CD4-positive, alpha-beta T cell treated with Interleukin-15 for 1 hour (primary cell): ENCODE results near the gene RBM23.
"Not testable (repeated sequence)": the region's sequence is repeated elsewhere in the genome, so short reads cannot be mapped to it uniquely, and the experiment has no call there.

ENCODE experiments used
- DNase-seq: peaks from one replicate; pipeline ENCODE4 v3.0.0-alpha.2; 2020

The RBM23 gene

GRCh38 chr14:22918804-22919600 is at the start of gene RBM23:
TSS of gene RBM23 (minus strand) at chr14:22919149.
- peak; percentile 100 for DNase-seq

GRCh38 chr14:22966783-22967269 is 47.9 kb upstream of the RBM23 start:
- no peak for DNase-seq

DNA sequence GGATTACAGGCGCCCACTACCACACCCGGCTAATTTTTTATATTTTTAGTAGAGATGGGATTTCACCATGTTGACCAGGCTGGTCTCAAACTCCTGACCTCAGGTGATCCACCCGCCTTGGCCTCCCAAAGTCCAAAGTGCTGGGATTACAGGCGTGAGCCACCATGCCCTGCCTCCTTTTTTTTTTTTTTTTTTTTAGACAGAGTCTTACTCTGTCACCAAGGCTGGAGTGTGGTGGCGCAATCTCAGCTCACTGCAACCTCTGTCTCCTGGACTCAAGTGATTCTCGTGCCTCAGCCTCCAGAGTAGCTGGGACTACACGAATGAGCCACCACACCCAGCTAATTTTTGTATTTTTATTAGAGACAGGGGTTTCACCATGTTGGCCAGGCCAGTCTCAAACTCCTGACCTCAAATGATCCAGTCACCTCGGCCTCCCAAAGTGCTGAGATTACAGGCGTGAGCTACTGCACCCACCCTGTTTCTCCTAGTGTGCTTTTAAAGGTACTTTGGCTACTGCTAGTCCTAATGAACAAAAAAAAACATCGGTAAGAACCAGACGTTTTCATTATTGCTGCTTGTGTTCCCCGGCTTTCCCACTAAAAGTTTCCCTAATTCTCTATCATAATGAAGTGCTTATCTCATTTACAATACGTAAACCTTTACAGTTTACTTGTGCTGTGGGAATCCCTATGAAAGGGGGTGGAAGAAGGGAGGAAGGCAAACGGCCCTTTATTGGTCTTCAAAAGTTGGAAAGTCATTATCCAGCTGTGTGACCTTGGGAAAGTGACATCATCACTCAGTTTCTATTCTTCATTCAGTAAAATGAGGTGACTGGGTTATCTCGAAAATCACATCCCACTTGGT is 47.2 kb upstream of the RBM23 start:
- not testable (repeated sequence) for DNase-seq

DNA sequence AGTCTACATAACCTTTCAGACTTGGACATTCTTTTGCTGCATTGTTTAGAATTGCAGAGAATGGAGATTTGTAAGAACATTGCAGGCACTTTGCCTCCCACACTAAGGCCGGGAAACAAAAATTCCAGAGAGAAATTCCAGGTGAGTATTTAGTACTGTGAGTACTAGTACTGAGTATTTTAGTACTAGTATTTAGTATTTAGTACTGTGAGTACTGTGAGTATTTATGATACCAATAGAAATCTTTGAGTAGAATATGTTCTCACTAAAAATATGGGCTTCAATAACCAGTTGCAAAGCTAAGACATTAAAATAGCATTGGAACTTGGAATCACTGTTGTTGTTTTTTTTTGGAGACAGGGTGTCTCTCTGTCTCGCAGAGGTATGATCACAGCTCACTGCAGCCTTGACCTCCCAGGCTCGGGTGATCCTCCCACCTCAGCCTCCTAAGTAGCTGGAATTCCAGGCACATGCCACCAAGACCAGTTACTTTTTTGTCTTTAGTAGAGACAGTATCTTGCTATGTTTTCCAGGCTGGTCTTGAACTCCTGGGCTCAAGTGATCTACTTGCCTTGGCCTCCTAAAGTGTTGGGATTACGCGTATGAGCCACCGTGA is 43.2 kb upstream of the RBM23 start:
- DNase-seq, result no peak

DNA sequence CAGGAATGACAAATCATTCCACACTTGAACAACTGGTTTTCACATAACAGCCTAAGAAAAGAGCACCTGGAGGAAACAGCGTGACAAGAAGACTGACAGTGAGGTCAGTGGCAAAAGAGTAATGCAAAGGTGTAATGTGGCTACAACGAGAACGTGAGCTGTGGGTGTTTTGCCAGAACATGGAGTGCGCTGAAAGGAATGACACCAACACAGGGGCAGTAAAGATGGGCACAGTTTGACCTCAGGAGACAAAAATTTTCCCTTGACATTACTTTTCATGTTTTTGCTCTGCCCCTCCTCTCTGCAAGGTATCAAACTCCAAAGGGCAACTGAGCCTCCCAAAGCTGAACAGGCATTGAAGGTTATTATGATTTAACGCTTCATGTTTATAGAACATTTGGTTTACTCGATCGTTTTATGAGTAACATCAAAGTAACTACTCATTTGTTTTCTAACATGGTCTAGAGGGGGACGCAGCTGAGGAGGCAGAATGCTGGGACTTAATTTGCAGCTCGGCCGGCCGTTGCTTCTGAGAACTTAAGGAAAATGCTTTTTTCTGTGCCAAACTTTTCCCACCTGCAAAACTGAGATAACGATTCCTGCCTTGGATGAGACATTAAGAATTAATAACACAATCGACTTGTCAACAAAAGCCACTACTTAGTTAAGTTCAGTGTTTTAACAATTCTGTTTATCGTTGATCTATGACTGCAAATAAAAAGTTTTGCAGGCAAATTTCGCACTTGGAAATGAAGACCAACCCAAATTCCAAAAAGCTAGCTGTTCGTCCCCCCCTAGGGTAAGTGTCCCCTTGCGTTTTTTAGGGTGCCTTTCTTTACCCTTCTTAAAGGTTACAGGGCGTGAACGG is 37.0 kb upstream of the RBM23 start:
- no peak for DNase-seq

DNA sequence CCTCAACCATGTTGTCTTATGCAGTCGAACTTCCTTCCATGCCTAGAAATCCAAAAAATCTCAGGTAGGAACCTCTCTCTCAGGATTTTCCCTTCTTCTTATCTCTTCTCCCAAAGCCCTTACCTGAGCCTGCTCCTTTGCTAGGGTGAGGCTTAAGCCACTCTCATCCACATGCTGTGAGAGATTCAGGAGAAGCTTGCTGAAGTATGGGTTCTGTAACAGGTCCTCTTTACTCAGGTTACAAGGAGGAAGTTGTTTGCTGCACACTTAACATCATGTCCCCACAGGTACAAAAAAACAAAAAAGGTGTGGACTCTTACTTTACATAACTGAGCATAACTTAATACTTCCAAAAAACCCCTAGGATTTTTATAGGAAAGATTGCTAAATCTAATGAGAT is 33.5 kb upstream of the RBM23 start:
- DNase-seq, result no peak

DNA sequence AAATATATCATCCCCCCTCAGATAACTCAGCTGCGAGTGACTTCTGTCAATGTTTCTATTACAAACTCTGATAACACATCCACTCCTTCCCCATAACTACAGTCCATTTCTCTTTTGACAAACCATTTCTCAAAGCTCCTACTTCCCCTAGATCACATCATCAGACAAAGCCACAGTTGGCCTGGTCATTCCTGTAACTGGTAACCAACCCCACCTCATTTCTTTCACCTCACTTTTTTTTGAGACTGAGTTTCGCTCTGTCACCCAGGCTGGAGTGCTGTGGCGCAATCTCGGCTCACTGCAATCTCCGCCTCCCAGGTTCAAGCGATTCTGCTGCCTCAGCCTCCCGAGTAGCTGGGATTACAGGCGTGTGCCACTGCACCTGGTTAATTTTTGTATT is 32.8 kb upstream of the RBM23 start:
- peak; percentile 44 for DNase-seq

GRCh38 chr14:22945642-22946041 is 26.7 kb upstream of the RBM23 start:
- DNase-seq, result no peak

- DNase-seq, result no peak
Observed at GRCh38 chr14:22939684-22940083, 20.7 kb upstream of the RBM23 start.

GRCh38 chr14:22935156-22935555 is 16.2 kb upstream of the RBM23 start:
- no peak for DNase-seq

GRCh38 chr14:22932146-22932545 is 13.2 kb upstream of the RBM23 start:
- no peak for DNase-seq

DNA sequence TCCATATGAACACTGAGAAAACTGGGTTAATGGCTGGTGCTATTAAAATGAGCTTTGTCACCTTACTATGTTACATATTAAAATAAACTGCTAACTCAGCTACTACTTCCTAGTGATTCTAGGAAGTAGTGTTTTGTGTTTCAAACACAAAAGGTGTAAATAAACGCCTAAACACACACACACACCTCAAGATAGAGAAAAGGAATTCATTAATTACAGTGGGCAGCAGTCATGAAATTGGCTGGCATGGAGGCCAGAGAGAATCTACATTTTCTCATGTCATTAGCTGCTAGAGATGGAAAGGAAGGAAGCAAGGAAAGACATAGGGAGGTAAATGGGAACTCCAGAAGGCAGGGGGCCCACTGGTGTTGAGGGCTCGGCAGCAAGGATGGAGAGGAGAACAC is 11.0 kb upstream of the RBM23 start:
- DNase-seq, result no peak

GRCh38 chr14:22929104-22929960 is 10.4 kb upstream of the RBM23 start, which contains the start of gene PRMT5:
TSS of gene PRMT5 (minus strand) at chr14:22929376. CDS start at chr14:22929361, 15 bp downstream.
- peak; percentile 99 for DNase-seq

DNA sequence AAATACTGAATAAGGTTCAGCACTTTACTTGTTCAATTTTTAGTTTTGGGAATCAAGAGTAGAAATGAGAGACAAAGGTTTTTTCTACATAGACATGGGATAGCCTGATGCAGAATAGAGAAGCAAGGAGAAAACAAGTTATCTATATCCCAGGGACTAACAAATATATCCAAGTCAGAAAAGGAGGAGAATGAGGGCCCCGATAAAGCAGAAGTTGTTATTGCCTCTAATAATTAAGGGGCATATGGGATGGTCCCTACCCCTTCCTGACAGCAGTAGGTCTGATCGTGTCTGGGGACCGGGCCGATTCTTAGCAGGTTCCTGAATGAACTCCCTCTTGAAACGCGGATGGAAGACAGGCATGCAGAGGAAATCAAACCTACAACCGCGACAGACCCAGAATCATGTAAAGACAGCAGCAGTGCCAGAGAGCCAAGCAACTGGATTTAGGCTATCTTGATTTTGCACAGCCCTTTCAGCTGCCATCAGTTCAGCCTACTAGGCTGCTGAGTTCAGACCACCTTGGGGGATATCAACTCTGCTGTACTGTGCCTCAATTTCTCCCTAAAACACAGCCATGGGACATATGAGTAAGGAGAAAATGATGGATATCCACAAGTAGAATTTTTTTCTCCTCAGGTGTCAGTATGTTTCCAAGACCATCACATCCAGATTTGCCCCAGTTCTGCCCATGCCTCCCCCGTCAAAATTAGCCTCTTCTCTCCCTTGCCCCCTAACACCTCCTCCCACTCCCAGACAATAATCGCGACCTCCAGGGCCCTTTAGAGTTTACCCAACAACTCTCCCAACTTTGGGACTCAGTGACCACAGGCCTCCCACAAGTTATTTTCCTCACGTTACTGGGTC is 9.5 kb upstream of the RBM23 start:
- no peak for DNase-seq

DNA sequence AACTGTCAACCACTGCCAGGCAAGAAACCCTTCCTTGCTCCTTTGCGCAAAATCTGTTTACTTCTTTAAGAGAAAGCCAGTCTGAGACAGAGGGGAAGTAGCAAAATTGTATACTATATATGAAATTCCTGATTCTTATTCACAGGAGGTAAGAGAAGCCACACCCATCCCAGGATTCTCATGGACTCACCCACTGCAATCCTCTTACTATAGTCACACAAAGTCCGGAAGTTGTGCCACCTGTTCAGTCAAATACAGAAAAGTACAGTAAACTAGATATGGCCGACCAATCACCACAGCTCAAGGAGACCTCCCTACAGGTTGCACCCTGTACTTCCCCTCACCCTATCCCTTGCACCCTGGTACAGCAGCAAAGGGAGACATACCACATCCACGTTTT is 7.4 kb upstream of the RBM23 start:
- DNase-seq, result no peak

GRCh38 chr14:22925513-22925912 is 6.6 kb upstream of the RBM23 start:
- no peak for DNase-seq

DNA sequence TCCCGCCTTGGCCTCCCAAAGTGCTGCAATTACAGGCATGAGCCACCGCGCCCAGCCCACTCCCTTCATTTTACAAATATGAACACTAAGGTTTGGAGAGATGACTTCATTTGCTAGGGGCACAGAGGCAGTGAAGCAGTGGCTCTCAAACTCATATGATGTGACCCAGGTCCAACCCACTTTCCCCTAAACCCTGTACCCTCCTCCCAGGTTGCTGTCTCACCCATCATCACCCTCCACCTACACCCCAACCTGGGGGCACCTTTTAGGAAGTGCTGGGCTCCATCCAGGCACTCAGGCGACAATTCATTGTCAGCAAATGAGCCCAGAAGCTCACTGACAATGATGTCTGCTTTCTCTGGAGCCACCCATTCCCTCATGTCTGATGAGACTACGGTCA is 4.8 kb upstream of the RBM23 start:
- no peak for DNase-seq

DNA sequence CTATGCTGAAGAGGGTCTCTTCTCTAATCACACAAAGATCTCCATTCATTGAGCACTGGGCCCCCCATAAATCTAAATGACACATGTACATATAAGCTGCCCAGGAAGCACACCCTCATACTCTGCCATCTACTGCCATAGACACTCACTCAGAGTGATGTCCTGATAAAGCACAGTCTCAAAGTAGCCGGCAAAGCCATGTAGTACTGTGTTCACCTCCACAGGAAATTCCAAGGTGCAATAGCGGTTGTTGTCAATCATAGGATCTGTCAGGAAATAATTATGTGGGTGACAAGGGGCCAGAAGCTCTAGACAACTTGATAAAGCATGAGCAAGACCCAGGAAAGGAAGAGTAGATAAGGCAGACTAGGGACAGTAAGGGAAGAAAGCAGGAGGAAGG is 3.3 kb upstream of the RBM23 start:
- DNase-seq, result no peak

GRCh38 chr14:22920697-22921096 is 1.7 kb upstream of the RBM23 start:
- DNase-seq, result no peak

DNA sequence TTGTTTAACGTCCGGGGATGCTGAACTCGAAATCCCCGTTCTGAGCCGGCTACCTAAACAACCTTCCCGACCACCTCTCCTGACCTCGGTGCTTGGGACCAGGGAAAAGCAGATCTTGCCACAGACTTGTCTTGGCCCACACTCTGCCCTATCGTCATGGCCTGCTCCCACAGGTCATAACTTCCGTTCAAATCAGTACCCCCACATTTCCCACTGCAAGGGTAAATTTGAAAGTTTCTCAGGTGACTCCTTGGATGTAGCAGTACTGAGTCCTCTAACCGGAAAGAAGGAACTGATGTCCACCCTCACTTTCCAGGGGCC is 612 bp upstream of the RBM23 start:
- no peak for DNase-seq
